K562 (cell line): ENCODE measurements around the gene OSBPL7. TPM values are rescaled to one million over a fixed set of nuclear protein-coding genes. Genes with fewer than 3 reads are reported as not detected.

Experiments
- BRF2 ChIP-seq: IDR thresholded peaks from 3 replicates; pipeline ENCODE4 v1.6.1; 2011; ENCODE audit warnings: borderline replicate concordance, mild to moderate bottlenecking; ENCODE audit not compliant: insufficient read length, insufficient read depth
- C11orf30 ChIP-seq: fragments of 450-650 bp; IDR thresholded peaks from 2 replicates; pipeline ENCODE4 v1.6.1; 2016; ENCODE audit warnings: low read depth, mild to moderate bottlenecking
- CBX2 ChIP-seq: fragments of 200-600 bp; sonication (generic); IDR thresholded peaks from one replicate; pipeline ENCODE4 v1.6.1; 2012; ENCODE audit warnings: mild to moderate bottlenecking, low read length, inconsistent platforms; ENCODE audit not compliant: insufficient read depth, poor library complexity, severe bottlenecking
- CBX3 ChIP-seq, 2 experiments: IDR thresholded peaks; 1 replicate in 1 of 2; 2 replicates in 1 of 2; pipeline ENCODE4 v1.6.1; 2012; ENCODE audit warnings: inconsistent platforms in 2 of 2, low read length in 2 of 2, borderline replicate concordance in 1 of 2, control low read depth in 1 of 2
- CSDE1 ChIP-seq, 2 experiments: fragments of 450-650 bp; IDR thresholded peaks; 2 replicates each; pipeline ENCODE4 v1.6.1; 2016; ENCODE audit warnings: mild to moderate bottlenecking in 1 of 2
- ELF4 ChIP-seq: fragments of 450-650 bp; formaldehyde crosslinking; IDR thresholded peaks from 2 replicates; pipeline ENCODE4 v1.4.0; 2022; ENCODE audit warnings: missing genetic modification characterization
- FOSL1 ChIP-seq: fragments of 200-800 bp; sonication (Bioruptor generic); conservative IDR thresholded peaks from 2 replicates; pipeline ENCODE4 v1.6.1; 2016; ENCODE audit warnings: missing genetic modification characterization, missing compliant biosample characterization
- HNRNPK ChIP-seq: fragments of 200-400 bp; formaldehyde crosslinking; IDR thresholded peaks from one replicate; pipeline ENCODE4 v1.6.1; 2018; ENCODE audit warnings: mild to moderate bottlenecking, low read depth, low read length; ENCODE audit not compliant: poor library complexity, severe bottlenecking
- KDM5B ChIP-seq: fragments of 200-600 bp; sonication (generic); IDR thresholded peaks from 2 replicates; pipeline ENCODE4 v1.6.1; 2012; ENCODE audit warnings: low read depth, mild to moderate bottlenecking, moderate library complexity, low read length, control low read depth, inconsistent platforms; ENCODE audit not compliant: insufficient replicate concordance
- PCBP2 ChIP-seq: fragments of 200-400 bp; formaldehyde crosslinking; IDR thresholded peaks from 2 replicates; pipeline ENCODE4 v1.6.1; 2018; ENCODE audit warnings: low read length, low read depth, mild to moderate bottlenecking, moderate library complexity; ENCODE audit not compliant: poor library complexity, severe bottlenecking
- POLR2AphosphoS5 ChIP-seq: IDR thresholded peaks from 2 replicates; pipeline ENCODE4 v1.6.1; 2011; ENCODE audit warnings: mild to moderate bottlenecking, low read depth, low read length, moderate library complexity; ENCODE audit not compliant: control insufficient read depth, insufficient read depth
- RBM22 ChIP-seq: fragments of 200-400 bp; formaldehyde crosslinking; IDR thresholded peaks from 2 replicates; pipeline ENCODE4 v1.6.1; 2018; ENCODE audit warnings: low read length, low read depth; ENCODE audit not compliant: poor library complexity, severe bottlenecking
- RCOR1 ChIP-seq, 2 experiments: IDR thresholded peaks; 2 replicates each; pipeline ENCODE4 v1.6.1; 2012; ENCODE audit warnings: low read depth in 2 of 2, low read length in 2 of 2, borderline replicate concordance in 1 of 2, improper control_type of control experiment in 1 of 2
- SMAD2 ChIP-seq: fragments of 150-350 bp; IDR thresholded peaks from 2 replicates; pipeline ENCODE4 v1.6.1; 2014; ENCODE audit warnings: low read depth, mild to moderate bottlenecking, low read length
- TARDBP ChIP-seq: fragments of 450-650 bp; IDR thresholded peaks from 2 replicates; pipeline ENCODE4 v1.6.1; 2016
- TFAM ChIP-seq: fragments of 250-450 bp; sonication (Bioruptor Pico); conservative IDR thresholded peaks from 2 replicates; pipeline ENCODE4 v1.5.0; 2021; ENCODE audit warnings: mild to moderate bottlenecking, moderate library complexity
- ZBTB8A ChIP-seq: fragments of 450-650 bp; IDR thresholded peaks from 2 replicates; pipeline ENCODE4 v1.6.1; 2018; ENCODE audit warnings: mild to moderate bottlenecking, moderate library complexity; ENCODE audit not compliant: partially characterized antibody
- ZNF124 ChIP-seq: sonication (generic); formaldehyde crosslinking; IDR thresholded peaks from 2 replicates; pipeline ENCODE4 v1.8.1; 2022; ENCODE audit warnings: missing genetic modification reagents
- ZNF584 ChIP-seq: fragments of 200-800 bp; sonication (Bioruptor generic); IDR thresholded peaks from 2 replicates; pipeline ENCODE4 v1.6.1; 2016; ENCODE audit warnings: low read depth, mild to moderate bottlenecking, missing genetic modification characterization, missing compliant biosample characterization
- ZNF717 ChIP-seq: fragments of 250-450 bp; sonication (Bioruptor Pico); IDR thresholded peaks from 2 replicates; pipeline ENCODE4 v1.5.0; 2021
- ZNF75A ChIP-seq: fragments of 450-650 bp; formaldehyde crosslinking; IDR thresholded peaks from 2 replicates; pipeline ENCODE4 v1.4.0; 2020; ENCODE audit warnings: mild to moderate bottlenecking
- polyA plus RNA-seq, 8 experiments: library from polyadenylated mRNA; depleted of rRNA in 4 of 8; stranded (reverse) in 5 of 8; unstranded in 3 of 8; fragments of >200 nt; fragmentation: Nextera tagmentation in 2 of 8; fragmentation: Illumina TruSeq in 1 of 8; extraction: Ambion mirVana in 2 of 8; extraction: Trizol in 1 of 8; gene quantifications; 2 replicates each; pipeline versions ENCODE4 v1.2.1 to v1.2.3, GENCODE V29; 2011 to 2014; ENCODE audit warnings: inconsistent platforms in 1 of 8, missing spikeins in 1 of 8
- total RNA-seq, 7 experiments: library from RNA; depleted of rRNA in 6 of 7; stranded (reverse); fragments of >200 nt in 6 of 7; fragmentation: Illumina TruSeq in 2 of 7; extraction: Trizol in 2 of 7; gene quantifications; 2 replicates each; pipeline versions ENCODE4 v1.2.1 to v1.2.3, GENCODE V29; 2011 to 2021; ENCODE audit warnings: low replicate concordance in 1 of 7
- TF ChIP-seq, protein P1 (sequence below): fragments of 450-650 bp; IDR thresholded peaks from 2 replicates; pipeline ENCODE4 v1.7.1; 2018; ENCODE audit warnings: mild to moderate bottlenecking, low read depth; ENCODE audit not compliant: partially characterized antibody
- TF ChIP-seq, protein P2 (sequence below), 2 experiments: fragments of 450-650 bp; conservative IDR thresholded peaks; 2 replicates each; pipeline ENCODE4 v1.6.1; 2017; ENCODE audit warnings: mild to moderate bottlenecking in 2 of 2, moderate library complexity in 2 of 2

OSBPL7 gene
- total and polyA plus RNA-seq, 9 of the 15 experiments (the other 6 are each of a cell fraction or from before 2014, with no cell fraction given): 0.32 to 11.9 (median 5.8) TPM

DNA sequence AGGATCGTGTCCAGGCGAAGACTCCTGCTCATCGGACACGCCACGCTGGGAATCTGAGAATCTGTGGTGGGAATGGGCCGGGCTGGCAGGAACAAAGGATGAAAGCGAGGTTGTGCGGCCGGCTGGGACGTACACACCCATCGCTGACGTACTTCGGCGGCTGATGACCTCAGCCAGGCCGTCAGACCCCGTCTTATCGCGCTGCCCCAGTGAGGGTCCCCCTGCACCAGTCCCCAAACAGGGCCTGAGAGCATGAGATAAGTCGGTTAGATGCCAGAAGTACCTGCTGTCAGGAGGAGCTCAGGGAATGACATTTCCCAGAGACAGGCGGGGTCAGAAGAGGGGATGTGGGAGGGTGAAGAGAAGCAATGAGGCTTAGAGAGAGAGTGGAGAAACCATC lies 45.3 kb upstream of the OSBPL7 start (continued):
- no peak for TF ChIP-seq KDM5B
- TF ChIP-seq, protein P1, sequence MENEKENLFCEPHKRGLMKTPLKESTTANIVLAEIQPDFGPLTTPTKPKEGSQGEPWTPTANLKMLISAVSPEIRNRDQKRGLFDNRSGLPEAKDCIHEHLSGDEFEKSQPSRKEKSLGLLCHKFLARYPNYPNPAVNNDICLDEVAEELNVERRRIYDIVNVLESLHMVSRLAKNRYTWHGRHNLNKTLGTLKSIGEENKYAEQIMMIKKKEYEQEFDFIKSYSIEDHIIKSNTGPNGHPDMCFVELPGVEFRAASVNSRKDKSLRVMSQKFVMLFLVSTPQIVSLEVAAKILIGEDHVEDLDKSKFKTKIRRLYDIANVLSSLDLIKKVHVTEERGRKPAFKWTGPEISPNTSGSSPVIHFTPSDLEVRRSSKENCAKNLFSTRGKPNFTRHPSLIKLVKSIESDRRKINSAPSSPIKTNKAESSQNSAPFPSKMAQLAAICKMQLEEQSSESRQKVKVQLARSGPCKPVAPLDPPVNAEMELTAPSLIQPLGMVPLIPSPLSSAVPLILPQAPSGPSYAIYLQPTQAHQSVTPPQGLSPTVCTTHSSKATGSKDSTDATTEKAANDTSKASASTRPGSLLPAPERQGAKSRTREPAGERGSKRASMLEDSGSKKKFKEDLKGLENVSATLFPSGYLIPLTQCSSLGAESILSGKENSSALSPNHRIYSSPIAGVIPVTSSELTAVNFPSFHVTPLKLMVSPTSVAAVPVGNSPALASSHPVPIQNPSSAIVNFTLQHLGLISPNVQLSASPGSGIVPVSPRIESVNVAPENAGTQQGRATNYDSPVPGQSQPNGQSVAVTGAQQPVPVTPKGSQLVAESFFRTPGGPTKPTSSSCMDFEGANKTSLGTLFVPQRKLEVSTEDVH: peak; percentile 82
- TF ChIP-seq CBX2: no peak
- no peak for TF ChIP-seq C11orf30
- peak; percentile 99 for TF ChIP-seq TARDBP
- TF ChIP-seq ZNF717 (CRISPR knock-in tag): no peak
- TF ChIP-seq ZNF584 (CRISPR knock-in tag): peak; percentile 99
- TF ChIP-seq ZNF124 (CRISPR knock-in tag): no peak
- TF ChIP-seq, protein P2, sequence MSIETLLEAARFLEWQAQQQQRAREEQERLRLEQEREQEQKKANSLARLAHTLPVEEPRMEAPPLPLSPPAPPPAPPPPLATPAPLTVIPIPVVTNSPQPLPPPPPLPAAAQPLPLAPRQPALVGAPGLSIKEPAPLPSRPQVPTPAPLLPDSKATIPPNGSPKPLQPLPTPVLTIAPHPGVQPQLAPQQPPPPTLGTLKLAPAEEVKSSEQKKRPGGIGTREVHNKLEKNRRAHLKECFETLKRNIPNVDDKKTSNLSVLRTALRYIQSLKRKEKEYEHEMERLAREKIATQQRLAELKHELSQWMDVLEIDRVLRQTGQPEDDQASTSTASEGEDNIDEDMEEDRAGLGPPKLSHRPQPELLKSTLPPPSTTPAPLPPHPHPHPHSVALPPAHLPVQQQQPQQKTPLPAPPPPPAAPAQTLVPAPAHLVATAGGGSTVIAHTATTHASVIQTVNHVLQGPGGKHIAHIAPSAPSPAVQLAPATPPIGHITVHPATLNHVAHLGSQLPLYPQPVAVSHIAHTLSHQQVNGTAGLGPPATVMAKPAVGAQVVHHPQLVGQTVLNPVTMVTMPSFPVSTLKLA (conservative IDR thresholded peaks at IDR 0.05): peak; percentile 65 to 84
- TF ChIP-seq POLR2AphosphoS5: peak; percentile 100
- TF ChIP-seq CBX3 (IDR thresholded peaks at IDR 0.05; ENCODE audit: borderline replicate concordance in 1 of 2, low read length in 2 of 2): peak in 1 of 2 experiments; percentile 50; a peak in 1 of 3 replicates
- no peak for TF ChIP-seq ZBTB8A
- TF ChIP-seq CSDE1 (IDR thresholded peaks at IDR 0.05): peak in 1 of 2 experiments; percentile 83; a peak in 2 of 4 replicates
- TF ChIP-seq ELF4 (CRISPR knock-in tag): peak; percentile 95; the same call in 1 of the 2 replicates
- no peak for TF ChIP-seq PCBP2
- no peak for TF ChIP-seq TFAM (CRISPR knock-in tag)
- no peak for TF ChIP-seq ZNF75A (CRISPR knock-in tag)
- no peak for TF ChIP-seq SMAD2
- TF ChIP-seq BRF2: no peak
- TF ChIP-seq RCOR1 (IDR thresholded peaks at IDR 0.05; ENCODE audit: borderline replicate concordance in 1 of 2, low read depth in 2 of 2, low read length in 2 of 2): peak in 1 of 2 experiments; percentile 97; a peak in 2 of 4 replicates
- TF ChIP-seq HNRNPK: no peak
- TF ChIP-seq FOSL1 (tag): peak; percentile 92
- TF ChIP-seq RBM22: no peak
